ENCODE data around the gene UTS2R. TPM values are rescaled to one million over a fixed set of nuclear protein-coding genes. Genes with fewer than 3 reads are reported as not detected.

The UTS2R gene
- total RNA-seq, 1 experiment from 2014 or later, result 0.46 TPM

DNA sequence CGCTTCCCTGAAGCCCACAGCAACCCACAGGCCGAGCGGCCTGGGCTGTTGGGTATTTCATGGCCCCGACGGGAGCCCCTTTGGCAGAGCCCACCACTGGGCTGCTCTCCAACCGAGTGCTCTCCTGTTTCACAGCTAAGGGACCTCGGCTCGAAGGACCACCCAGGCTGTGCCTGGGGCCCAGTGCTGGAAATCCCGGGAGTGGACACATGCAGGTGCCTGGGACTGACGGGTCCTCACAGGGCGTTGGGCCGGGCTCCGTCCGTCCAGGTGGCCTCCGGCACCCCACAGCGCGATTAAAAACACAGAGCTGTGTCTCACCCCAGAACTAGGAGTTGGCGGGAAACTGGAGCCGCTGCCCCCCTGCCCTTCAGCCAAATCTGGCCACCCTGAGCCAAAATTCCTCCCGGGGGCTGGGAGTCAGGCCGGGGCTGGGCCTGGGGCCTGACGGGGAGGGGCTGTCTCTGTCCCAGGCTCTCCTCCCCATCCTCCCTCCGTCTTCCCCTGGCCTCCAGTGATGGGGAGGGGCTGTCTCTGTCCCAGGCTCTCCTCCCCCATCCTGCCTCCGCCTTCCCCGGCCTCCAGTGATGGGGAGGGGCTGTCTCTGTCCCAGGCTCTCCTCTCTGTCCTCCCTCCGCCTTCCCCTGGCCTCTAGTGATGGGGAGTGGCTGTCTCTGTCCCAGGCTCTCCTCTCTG is 14.1 kb downstream of the UTS2R start (continued):
- TF ChIP-seq FOXP1 (CRISPR knock-in tag; IDR thresholded peaks at IDR 0.05; ENCODE audit: borderline replicate concordance), result no peak
- no peak for TF ChIP-seq ZNF219 (CRISPR knock-in tag; IDR thresholded peaks at IDR 0.05; ENCODE audit: borderline replicate concordance)
- TF ChIP-seq, protein P1, sequence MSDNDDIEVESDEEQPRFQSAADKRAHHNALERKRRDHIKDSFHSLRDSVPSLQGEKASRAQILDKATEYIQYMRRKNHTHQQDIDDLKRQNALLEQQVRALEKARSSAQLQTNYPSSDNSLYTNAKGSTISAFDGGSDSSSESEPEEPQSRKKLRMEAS (CRISPR knock-in tag; IDR thresholded peaks at IDR 0.05), result no peak

DNA sequence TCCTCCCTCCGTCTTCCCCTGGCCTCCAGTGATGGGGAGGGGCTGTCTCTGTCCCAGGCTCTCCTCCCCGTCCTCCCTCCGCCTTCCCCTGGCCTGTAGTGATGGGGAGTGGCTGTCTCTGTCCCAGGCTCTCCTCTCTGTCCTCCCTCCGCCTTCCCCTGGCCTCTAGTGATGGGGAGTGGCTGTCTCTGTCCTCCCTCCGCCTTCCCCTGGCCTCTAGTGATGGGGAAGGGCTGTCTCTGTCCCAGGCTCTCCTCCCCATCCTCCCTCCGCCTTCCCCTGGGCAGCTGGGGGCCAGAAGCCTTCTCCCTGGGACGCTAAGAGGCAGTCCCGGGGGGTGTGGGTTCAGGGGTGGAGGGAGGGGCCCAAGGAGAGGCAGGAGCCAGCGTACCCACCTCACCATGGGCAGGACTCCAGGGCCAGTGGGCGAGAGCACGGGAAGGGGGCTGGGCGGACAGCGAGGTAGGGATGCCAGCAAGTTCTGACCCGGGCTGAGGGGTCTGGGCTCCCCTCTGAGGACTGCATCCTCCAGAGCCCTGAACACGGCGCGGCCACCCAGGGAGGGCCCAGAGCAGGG is 14.8 kb downstream of the UTS2R start:
- H3K4me3 Mint-ChIP-seq, result no peak overlapping the region
- ChIA-PET CTCF (no interaction called here), POLR2A (no interaction called here)
- H3K9me3 Mint-ChIP-seq, result no peaks in the 10 kb centered on the region
- H3K36me3 Mint-ChIP-seq, result no peaks in the 10 kb centered on the region
- TF ChIP-seq, protein P2, sequence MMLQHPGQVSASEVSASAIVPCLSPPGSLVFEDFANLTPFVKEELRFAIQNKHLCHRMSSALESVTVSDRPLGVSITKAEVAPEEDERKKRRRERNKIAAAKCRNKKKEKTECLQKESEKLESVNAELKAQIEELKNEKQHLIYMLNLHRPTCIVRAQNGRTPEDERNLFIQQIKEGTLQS (CRISPR knock-in tag; conservative IDR thresholded peaks at IDR 0.05), result no peak
- TF ChIP-seq SMAD3 (CRISPR knock-in tag; IDR thresholded peaks at IDR 0.05; ENCODE audit: borderline replicate concordance) (no peak), OVOL2 (CRISPR knock-in tag; IDR thresholded peaks at IDR 0.05; ENCODE audit: borderline replicate concordance) (no peak), HMGA2 (CRISPR knock-in tag; IDR thresholded peaks at IDR 0.05) (no peak), ZNF317 (CRISPR knock-in tag; IDR thresholded peaks at IDR 0.05; ENCODE audit: borderline replicate concordance, low read depth) (no peak), CREB1 (CRISPR knock-in tag; IDR thresholded peaks at IDR 0.05) (no peak), ETV6 (CRISPR knock-in tag; IDR thresholded peaks at IDR 0.05) (no peak), ESRRA (CRISPR knock-in tag; IDR thresholded peaks at IDR 0.05; ENCODE audit: borderline replicate concordance) (no peak), NR2C2 (CRISPR knock-in tag; IDR thresholded peaks at IDR 0.05) (no peak), ELF4 (CRISPR knock-in tag; IDR thresholded peaks at IDR 0.05; ENCODE audit: low read depth) (no peak), TEAD4 (CRISPR knock-in tag; IDR thresholded peaks at IDR 0.05) (no peak)
- TF ChIP-seq, protein P3, sequence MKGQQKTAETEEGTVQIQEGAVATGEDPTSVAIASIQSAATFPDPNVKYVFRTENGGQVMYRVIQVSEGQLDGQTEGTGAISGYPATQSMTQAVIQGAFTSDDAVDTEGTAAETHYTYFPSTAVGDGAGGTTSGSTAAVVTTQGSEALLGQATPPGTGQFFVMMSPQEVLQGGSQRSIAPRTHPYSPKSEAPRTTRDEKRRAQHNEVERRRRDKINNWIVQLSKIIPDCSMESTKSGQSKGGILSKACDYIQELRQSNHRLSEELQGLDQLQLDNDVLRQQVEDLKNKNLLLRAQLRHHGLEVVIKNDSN (CRISPR knock-in tag; IDR thresholded peaks at IDR 0.05), result no peak
- TF ChIP-seq, protein P4, sequence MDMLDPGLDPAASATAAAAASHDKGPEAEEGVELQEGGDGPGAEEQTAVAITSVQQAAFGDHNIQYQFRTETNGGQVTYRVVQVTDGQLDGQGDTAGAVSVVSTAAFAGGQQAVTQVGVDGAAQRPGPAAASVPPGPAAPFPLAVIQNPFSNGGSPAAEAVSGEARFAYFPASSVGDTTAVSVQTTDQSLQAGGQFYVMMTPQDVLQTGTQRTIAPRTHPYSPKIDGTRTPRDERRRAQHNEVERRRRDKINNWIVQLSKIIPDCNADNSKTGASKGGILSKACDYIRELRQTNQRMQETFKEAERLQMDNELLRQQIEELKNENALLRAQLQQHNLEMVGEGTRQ (CRISPR knock-in tag; IDR thresholded peaks at IDR 0.05), result no peak
- TF ChIP-seq, protein P5, sequence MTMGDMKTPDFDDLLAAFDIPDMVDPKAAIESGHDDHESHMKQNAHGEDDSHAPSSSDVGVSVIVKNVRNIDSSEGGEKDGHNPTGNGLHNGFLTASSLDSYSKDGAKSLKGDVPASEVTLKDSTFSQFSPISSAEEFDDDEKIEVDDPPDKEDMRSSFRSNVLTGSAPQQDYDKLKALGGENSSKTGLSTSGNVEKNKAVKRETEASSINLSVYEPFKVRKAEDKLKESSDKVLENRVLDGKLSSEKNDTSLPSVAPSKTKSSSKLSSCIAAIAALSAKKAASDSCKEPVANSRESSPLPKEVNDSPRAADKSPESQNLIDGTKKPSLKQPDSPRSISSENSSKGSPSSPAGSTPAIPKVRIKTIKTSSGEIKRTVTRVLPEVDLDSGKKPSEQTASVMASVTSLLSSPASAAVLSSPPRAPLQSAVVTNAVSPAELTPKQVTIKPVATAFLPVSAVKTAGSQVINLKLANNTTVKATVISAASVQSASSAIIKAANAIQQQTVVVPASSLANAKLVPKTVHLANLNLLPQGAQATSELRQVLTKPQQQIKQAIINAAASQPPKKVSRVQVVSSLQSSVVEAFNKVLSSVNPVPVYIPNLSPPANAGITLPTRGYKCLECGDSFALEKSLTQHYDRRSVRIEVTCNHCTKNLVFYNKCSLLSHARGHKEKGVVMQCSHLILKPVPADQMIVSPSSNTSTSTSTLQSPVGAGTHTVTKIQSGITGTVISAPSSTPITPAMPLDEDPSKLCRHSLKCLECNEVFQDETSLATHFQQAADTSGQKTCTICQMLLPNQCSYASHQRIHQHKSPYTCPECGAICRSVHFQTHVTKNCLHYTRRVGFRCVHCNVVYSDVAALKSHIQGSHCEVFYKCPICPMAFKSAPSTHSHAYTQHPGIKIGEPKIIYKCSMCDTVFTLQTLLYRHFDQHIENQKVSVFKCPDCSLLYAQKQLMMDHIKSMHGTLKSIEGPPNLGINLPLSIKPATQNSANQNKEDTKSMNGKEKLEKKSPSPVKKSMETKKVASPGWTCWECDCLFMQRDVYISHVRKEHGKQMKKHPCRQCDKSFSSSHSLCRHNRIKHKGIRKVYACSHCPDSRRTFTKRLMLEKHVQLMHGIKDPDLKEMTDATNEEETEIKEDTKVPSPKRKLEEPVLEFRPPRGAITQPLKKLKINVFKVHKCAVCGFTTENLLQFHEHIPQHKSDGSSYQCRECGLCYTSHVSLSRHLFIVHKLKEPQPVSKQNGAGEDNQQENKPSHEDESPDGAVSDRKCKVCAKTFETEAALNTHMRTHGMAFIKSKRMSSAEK (CRISPR knock-in tag; IDR thresholded peaks at IDR 0.05; ENCODE audit: borderline replicate concordance), result no peak
- TF ChIP-seq, protein P6, sequence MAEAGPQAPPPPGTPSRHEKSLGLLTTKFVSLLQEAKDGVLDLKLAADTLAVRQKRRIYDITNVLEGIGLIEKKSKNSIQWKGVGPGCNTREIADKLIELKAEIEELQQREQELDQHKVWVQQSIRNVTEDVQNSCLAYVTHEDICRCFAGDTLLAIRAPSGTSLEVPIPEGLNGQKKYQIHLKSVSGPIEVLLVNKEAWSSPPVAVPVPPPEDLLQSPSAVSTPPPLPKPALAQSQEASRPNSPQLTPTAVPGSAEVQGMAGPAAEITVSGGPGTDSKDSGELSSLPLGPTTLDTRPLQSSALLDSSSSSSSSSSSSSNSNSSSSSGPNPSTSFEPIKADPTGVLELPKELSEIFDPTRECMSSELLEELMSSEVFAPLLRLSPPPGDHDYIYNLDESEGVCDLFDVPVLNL (CRISPR knock-in tag; IDR thresholded peaks at IDR 0.05; ENCODE audit: borderline replicate concordance, low read depth), result no peak
- DNase-seq (ENCODE audit: low spot score) (no peak), ATAC-seq (no peak)
- H3K27me3 Mint-ChIP-seq (ENCODE audit: low read depth), result peaks cover 4% of the 10 kb centered on the region
- peaks cover 3% of the 10 kb centered on the region for H3K4me1 Mint-ChIP-seq
- no peak overlapping the region for H3K27ac Mint-ChIP-seq

Measured in WTC11 (cell line).